ENCODE data around the gene RPRM. TPM values are rescaled to one million over a fixed set of nuclear protein-coding genes. Genes with fewer than 3 reads are reported as not detected.

Gene RPRM
- total RNA-seq, 4 donors from 2014 or later, result 3.3 to 12.1 (median 7.2) TPM

GRCh38 chr2:153431114-153431513 lies 47.4 kb downstream of the RPRM start:
- TF ChIP-seq POLR2A (IDR thresholded peaks at IDR 0.05; ENCODE audit: low read depth) (no peak), EP300 (IDR thresholded peaks at IDR 0.05) (no peak), POLR2AphosphoS5 (IDR thresholded peaks at IDR 0.05) (no peak), CTCF (IDR thresholded peaks at IDR 0.05) (no peak)
- Histone ChIP-seq H3K27ac (replicated peaks in 1 of 4) (no peak overlapping the region), H3K9me3 (no peaks in the 10 kb centered on the region), H3K27me3 (no peaks in the 10 kb centered on the region), H3K4me1 (no peaks in the 10 kb centered on the region), H3K36me3 (no peaks in the 10 kb centered on the region), H3K4me3 (no peak overlapping the region)
- intact Hi-C loops (cut with DNase I), result no loop called here
- WGBS, result 83% methylated on average over 1 of the region's 1 CpG
- DNase-seq (ENCODE audit: extremely low spot score), result no peak

Small RNAs within 50 kb of the gene (small RNA-seq; reads per million reads assigned to genes)
- 0 reads per million in 3 donors for gene RF00275

All from esophagus muscularis mucosa (tissue), 4 donors.